ENCODE results near the gene NDST3.

DNA sequence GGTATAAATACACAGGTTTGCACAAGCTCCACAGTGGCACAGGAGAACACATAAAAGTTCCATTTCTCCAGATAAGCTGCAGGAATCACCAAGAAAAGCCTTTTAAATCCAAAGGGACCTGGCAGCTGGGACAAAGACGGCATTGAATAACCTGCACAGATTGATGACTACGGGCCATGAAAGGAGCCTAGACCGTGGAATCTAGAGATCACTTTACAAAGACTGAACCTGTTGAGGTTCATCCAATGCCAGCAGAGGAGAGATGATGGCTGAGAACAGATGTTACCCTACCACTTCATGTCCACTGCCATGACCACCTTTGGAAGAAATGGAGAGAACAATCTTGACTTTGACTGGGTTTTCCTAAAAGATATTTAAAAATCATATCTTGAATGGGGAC lies 229.8 kb downstream of the NDST3 start:
- TF ChIP-seq EZH2 (IDR thresholded peaks at IDR 0.05; ENCODE audit: low read length, unreplicated experiment) (no peak), CTCF (conservative IDR thresholded peaks at IDR 0.05; ENCODE audit: low read depth, low read length) (no peak), EZH2phosphoT487 (IDR thresholded peaks at IDR 0.05; ENCODE audit: borderline replicate concordance, low read length) (no peak)
